HepG2 (cell line): ENCODE data around the gene ESRP2. TPM values are rescaled to one million over a fixed set of nuclear protein-coding genes. Genes with fewer than 3 reads are reported as not detected.

Experiments used
- CBX5 ChIP-seq: sonication (generic); formaldehyde crosslinking; IDR thresholded peaks from 2 replicates; pipeline ENCODE4 v1.4.0; 2020; ENCODE audit warnings: missing genetic modification reagents, borderline replicate concordance
- DR1 ChIP-seq: sonication (generic); formaldehyde crosslinking; IDR thresholded peaks from 2 replicates; pipeline ENCODE4 v1.8.0; 2021; ENCODE audit warnings: mild to moderate bottlenecking, missing genetic modification reagents, inconsistent platforms
- FLYWCH1 ChIP-seq: sonication (generic); formaldehyde crosslinking; IDR thresholded peaks from 2 replicates; pipeline ENCODE4 v1.8.1; 2023; ENCODE audit warnings: mild to moderate bottlenecking, missing genetic modification reagents
- GTF2F1 ChIP-seq: fragments of 150-350 bp; IDR thresholded peaks from 2 replicates; pipeline ENCODE4 v1.6.1; 2014; ENCODE audit warnings: low read length
- HMG20B ChIP-seq: conservative IDR thresholded peaks from 2 replicates; pipeline ENCODE4 v1.6.1; 2016; ENCODE audit warnings: missing genetic modification reagents, missing compliant biosample characterization
- HOXA7 ChIP-seq: sonication (generic); formaldehyde crosslinking; IDR thresholded peaks from 2 replicates; pipeline ENCODE4 v1.8.1; 2022; ENCODE audit warnings: mild to moderate bottlenecking, missing genetic modification reagents, moderate library complexity
- IKZF1 ChIP-seq: fragments of 450-650 bp; IDR thresholded peaks from 2 replicates; pipeline ENCODE4 v1.7.1; 2016
- NRL ChIP-seq: sonication (generic); formaldehyde crosslinking; IDR thresholded peaks from 2 replicates; pipeline ENCODE4 v1.5.0; 2020; ENCODE audit warnings: missing genetic modification reagents, mild to moderate bottlenecking, moderate library complexity, borderline replicate concordance
- PCBP2 ChIP-seq: fragments of 200-400 bp; formaldehyde crosslinking; optimal IDR thresholded peaks from 2 replicates; pipeline ENCODE3; 2018; ENCODE audit warnings: low read length, low read depth; ENCODE audit not compliant: poor library complexity, severe bottlenecking
- ZBTB20 ChIP-seq: sonication (generic); formaldehyde crosslinking; IDR thresholded peaks from 2 replicates; pipeline ENCODE4 v1.8.1; 2023; ENCODE audit warnings: missing genetic modification reagents, low read depth, mild to moderate bottlenecking, borderline replicate concordance
- ZNF138 ChIP-seq: sonication (generic); formaldehyde crosslinking; IDR thresholded peaks from 2 replicates; pipeline ENCODE4 v1.5.0; 2020; ENCODE audit warnings: mild to moderate bottlenecking, low read depth, missing genetic modification reagents
- ZNF207 ChIP-seq: fragments of 450-650 bp; IDR thresholded peaks from 2 replicates; pipeline ENCODE4 v1.6.1; 2016; ENCODE audit warnings: antibody characterized with exemption, borderline replicate concordance
- ZNF510 ChIP-seq: sonication (generic); formaldehyde crosslinking; IDR thresholded peaks from 2 replicates; pipeline ENCODE4 v1.4.0; 2020; ENCODE audit warnings: low read depth, mild to moderate bottlenecking, missing genetic modification reagents
- ZNF557 ChIP-seq: sonication (generic); formaldehyde crosslinking; IDR thresholded peaks from 2 replicates; pipeline ENCODE4 v1.4.0; 2020; ENCODE audit warnings: missing genetic modification reagents
- ZNF850 ChIP-seq: sonication (generic); formaldehyde crosslinking; conservative IDR thresholded peaks from 2 replicates; pipeline ENCODE4 v1.9.0; 2021; ENCODE audit warnings: mild to moderate bottlenecking, missing genetic modification reagents
- polyA plus RNA-seq, 8 experiments: library from polyadenylated mRNA; depleted of rRNA in 3 of 8; stranded (reverse) in 7 of 8; unstranded in 1 of 8; fragments of >200 nt; fragmentation: Illumina TruSeq in 4 of 8; extraction: Trizol in 4 of 8; gene quantifications; 2 replicates each; pipeline versions ENCODE4 v1.2.1 to v1.2.3, GENCODE V29; 2011 to 2016; ENCODE audit warnings: low read depth in 4 of 8, missing spikeins in 1 of 8, mixed read lengths in 1 of 8; ENCODE audit not compliant: insufficient read depth in 1 of 8
- total RNA-seq, 5 experiments: library from RNA; depleted of rRNA; stranded (reverse); fragments of >200 nt; fragmentation: Illumina TruSeq; extraction: Trizol; gene quantifications; 2 replicates each; pipeline ENCODE4 v1.2.3, GENCODE V29; 2016; ENCODE audit warnings: low read depth in 1 of 5
- TF ChIP-seq, protein P1 (sequence below): sonication (generic); formaldehyde crosslinking; IDR thresholded peaks from 2 replicates; pipeline ENCODE4 v1.5.1; 2020; ENCODE audit warnings: mild to moderate bottlenecking, missing genetic modification reagents, moderate library complexity
- TF ChIP-seq, protein P2 (sequence below): sonication (generic); formaldehyde crosslinking; IDR thresholded peaks from 2 replicates; pipeline ENCODE4 v1.8.0; 2022; ENCODE audit warnings: mild to moderate bottlenecking, missing genetic modification reagents, moderate library complexity
- TF ChIP-seq, protein P3 (sequence below): sonication (generic); formaldehyde crosslinking; IDR thresholded peaks from 2 replicates; pipeline ENCODE4 v1.4.0; 2020; ENCODE audit warnings: missing genetic modification reagents
- TF ChIP-seq, protein P4 (sequence below): sonication (generic); formaldehyde crosslinking; IDR thresholded peaks from 2 replicates; pipeline ENCODE4 v1.4.0; 2020; ENCODE audit warnings: missing genetic modification reagents, mild to moderate bottlenecking, borderline replicate concordance
- TF ChIP-seq, protein P5 (sequence below): sonication (generic); formaldehyde crosslinking; IDR thresholded peaks from 2 replicates; pipeline ENCODE4 v1.4.0; 2020; ENCODE audit warnings: missing genetic modification reagents, borderline replicate concordance
- TF ChIP-seq, protein P6 (sequence below): IDR thresholded peaks from 2 replicates; pipeline ENCODE4 v1.6.1; 2016; ENCODE audit warnings: mild to moderate bottlenecking

Gene ESRP2
- total and polyA plus RNA-seq, 2 of the 13 experiments (the other 11 are each of a cell fraction or from before 2014, with no cell fraction given), result 21.1 to 32.4 TPM

DNA sequence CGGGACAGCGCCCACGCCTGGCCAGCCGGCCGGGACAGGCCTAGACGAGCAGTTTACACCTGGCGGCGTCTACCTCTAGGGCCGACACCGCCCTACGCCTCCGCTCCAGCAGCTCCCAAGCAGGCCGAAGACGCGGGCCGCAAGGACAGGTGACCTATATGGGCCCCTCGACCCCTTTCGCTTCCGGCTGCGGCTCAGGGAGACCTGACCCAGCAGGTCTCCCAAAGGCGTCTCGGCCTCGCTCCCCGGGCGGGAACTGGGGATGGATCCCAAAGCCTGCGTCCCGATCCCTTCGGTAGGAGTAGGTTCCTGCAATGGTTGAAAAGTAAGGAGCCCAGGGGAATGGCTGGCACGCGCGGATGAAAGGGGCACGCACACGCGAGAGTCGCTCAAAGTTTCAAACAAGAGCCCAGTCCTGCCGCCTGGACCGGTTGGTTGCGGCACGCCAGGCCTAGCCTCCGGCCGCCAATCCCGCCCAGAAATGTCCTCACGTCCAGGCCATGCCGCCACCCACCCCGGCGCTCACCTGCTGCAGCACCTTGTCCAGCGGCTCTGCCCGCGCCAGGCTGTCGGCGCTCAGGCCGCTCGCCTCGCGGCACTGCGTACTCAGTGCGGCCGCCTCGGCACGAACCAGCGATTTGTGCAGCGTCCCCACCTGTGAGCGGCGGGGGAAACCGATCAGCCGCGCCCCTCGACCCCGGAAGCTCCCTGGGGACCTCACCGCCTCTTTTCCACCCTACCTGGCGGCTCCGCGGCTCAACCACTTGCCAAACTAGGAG is 630 bp downstream of the ESRP2 start (continued):
- peak; percentile 84 for TF ChIP-seq NRL (CRISPR knock-in tag)
- no peak for TF ChIP-seq PCBP2
- TF ChIP-seq GTF2F1, result no peak
- TF ChIP-seq, protein P1, sequence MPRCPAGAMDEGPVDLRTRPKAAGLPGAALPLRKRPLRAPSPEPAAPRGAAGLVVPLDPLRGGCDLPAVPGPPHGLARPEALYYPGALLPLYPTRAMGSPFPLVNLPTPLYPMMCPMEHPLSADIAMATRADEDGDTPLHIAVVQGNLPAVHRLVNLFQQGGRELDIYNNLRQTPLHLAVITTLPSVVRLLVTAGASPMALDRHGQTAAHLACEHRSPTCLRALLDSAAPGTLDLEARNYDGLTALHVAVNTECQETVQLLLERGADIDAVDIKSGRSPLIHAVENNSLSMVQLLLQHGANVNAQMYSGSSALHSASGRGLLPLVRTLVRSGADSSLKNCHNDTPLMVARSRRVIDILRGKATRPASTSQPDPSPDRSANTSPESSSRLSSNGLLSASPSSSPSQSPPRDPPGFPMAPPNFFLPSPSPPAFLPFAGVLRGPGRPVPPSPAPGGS (CRISPR knock-in tag), result no peak
- no peak for TF ChIP-seq ZBTB20 (CRISPR knock-in tag)
- TF ChIP-seq, protein P2, sequence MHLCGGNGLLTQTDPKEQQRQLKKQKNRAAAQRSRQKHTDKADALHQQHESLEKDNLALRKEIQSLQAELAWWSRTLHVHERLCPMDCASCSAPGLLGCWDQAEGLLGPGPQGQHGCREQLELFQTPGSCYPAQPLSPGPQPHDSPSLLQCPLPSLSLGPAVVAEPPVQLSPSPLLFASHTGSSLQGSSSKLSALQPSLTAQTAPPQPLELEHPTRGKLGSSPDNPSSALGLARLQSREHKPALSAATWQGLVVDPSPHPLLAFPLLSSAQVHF, result no peak
- TF ChIP-seq HOXA7, result no peak
- TF ChIP-seq IKZF1, result no peak
- TF ChIP-seq, protein P3, sequence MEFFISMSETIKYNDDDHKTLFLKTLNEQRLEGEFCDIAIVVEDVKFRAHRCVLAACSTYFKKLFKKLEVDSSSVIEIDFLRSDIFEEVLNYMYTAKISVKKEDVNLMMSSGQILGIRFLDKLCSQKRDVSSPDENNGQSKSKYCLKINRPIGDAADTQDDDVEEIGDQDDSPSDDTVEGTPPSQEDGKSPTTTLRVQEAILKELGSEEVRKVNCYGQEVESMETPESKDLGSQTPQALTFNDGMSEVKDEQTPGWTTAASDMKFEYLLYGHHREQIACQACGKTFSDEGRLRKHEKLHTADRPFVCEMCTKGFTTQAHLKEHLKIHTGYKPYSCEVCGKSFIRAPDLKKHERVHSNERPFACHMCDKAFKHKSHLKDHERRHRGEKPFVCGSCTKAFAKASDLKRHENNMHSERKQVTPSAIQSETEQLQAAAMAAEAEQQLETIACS (CRISPR knock-in tag), result peak; percentile 19; the same call in 1 of the 2 replicates
- TF ChIP-seq, protein P4, sequence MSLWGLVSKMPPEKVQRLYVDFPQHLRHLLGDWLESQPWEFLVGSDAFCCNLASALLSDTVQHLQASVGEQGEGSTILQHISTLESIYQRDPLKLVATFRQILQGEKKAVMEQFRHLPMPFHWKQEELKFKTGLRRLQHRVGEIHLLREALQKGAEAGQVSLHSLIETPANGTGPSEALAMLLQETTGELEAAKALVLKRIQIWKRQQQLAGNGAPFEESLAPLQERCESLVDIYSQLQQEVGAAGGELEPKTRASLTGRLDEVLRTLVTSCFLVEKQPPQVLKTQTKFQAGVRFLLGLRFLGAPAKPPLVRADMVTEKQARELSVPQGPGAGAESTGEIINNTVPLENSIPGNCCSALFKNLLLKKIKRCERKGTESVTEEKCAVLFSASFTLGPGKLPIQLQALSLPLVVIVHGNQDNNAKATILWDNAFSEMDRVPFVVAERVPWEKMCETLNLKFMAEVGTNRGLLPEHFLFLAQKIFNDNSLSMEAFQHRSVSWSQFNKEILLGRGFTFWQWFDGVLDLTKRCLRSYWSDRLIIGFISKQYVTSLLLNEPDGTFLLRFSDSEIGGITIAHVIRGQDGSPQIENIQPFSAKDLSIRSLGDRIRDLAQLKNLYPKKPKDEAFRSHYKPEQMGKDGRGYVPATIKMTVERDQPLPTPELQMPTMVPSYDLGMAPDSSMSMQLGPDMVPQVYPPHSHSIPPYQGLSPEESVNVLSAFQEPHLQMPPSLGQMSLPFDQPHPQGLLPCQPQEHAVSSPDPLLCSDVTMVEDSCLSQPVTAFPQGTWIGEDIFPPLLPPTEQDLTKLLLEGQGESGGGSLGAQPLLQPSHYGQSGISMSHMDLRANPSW, result no peak; the same call in 1 of the 2 replicates
- no peak for TF ChIP-seq ZNF510 (CRISPR knock-in tag)
- TF ChIP-seq ZNF850 (CRISPR knock-in tag), result 0 out of 2 replicates have a peak, but pooled peaks have one; percentile 79
- TF ChIP-seq ZNF138 (CRISPR knock-in tag), result no peak; the same call in 1 of the 2 replicates
- TF ChIP-seq ZNF557, result no peak
- TF ChIP-seq, protein P5, sequence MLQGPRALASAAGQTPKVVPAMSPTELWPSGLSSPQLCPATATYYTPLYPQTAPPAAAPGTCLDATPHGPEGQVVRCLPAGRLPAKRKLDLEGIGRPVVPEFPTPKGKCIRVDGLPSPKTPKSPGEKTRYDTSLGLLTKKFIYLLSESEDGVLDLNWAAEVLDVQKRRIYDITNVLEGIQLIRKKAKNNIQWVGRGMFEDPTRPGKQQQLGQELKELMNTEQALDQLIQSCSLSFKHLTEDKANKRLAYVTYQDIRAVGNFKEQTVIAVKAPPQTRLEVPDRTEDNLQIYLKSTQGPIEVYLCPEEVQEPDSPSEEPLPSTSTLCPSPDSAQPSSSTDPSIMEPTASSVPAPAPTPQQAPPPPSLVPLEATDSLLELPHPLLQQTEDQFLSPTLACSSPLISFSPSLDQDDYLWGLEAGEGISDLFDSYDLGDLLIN (CRISPR knock-in tag), result no peak
- no peak for TF ChIP-seq ZNF207
- no peak for TF ChIP-seq FLYWCH1 (CRISPR knock-in tag)
- no peak for TF ChIP-seq DR1 (CRISPR knock-in tag)
- TF ChIP-seq CBX5 (CRISPR knock-in tag), result no peak; the same call in 1 of the 2 replicates
- no peak for TF ChIP-seq HMG20B
- TF ChIP-seq, protein P6, sequence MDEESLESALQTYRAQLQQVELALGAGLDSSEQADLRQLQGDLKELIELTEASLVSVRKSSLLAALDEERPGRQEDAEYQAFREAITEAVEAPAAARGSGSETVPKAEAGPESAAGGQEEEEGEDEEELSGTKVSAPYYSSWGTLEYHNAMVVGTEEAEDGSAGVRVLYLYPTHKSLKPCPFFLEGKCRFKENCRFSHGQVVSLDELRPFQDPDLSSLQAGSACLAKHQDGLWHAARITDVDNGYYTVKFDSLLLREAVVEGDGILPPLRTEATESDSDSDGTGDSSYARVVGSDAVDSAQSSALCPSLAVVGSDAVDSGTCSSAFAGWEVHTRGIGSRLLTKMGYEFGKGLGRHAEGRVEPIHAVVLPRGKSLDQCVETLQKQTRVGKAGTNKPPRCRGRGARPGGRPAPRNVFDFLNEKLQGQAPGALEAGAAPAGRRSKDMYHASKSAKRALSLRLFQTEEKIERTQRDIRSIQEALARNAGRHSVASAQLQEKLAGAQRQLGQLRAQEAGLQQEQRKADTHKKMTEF (CRISPR knock-in tag), result no peak
